GM20000 (cell line): Measurements from ENCODE around the gene LRRC4C.

Source experiments
- DNase-seq: peaks from one replicate; pipeline ENCODE4 v3.0.0; 2012; ENCODE audit warnings: low spot score
- CTCF ChIP-seq: IDR thresholded peaks from 2 replicates; pipeline ENCODE4 v1.5.1; 2012; ENCODE audit warnings: mild to moderate bottlenecking, control low read depth; ENCODE audit errors: extremely low read depth, missing control alignments

LRRC4C gene

DNA sequence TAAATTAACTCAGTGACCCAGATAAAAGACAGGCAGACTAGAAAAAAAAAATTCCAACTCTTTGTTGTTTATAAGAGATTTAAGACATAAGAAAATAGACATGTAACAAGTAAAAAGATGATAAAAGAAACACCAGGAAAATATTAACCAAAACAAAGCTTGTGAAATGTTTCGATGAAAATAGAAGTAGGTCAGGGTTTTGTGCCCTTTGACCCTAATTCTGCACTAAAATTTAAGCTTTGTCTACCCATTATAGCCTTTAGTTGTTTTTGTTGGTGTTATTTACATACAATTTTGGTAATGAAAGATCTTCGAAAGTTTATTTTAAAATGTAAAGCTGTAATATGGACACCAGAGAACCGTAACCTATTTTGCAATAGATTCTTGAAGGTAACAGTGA, 75.7 kb downstream of the LRRC4C start:
- no peak for TF ChIP-seq CTCF
- no peak for DNase-seq

GRCh38 chr11:41382927-41383326, 76.5 kb downstream of the LRRC4C start:
- TF ChIP-seq CTCF: no peak
- no peak for DNase-seq

DNA sequence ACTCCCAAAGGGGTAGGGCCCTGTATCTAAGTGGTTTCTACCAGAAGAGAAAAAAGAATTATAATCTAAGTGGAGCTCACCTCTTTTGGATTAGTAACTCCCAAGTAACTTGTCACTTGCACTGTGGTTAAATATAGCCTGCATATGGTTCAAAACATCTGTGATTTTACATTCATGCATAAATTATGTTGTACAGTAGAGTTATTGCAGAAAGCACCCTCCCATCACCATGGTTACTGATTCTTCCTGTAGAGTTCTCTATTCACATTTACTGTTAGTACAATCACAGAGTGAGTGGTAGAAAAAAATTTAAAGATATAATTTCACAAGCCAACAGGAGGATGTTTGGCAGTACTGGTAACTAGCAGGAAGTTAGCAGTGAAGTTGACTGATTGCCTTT, 80.4 kb downstream of the LRRC4C start:
- no peak for TF ChIP-seq CTCF
- no peak for DNase-seq

GRCh38 chr11:41377709-41378394, 81.6 kb downstream of the LRRC4C start:
- no peak for TF ChIP-seq CTCF
- no peak for DNase-seq

- no peak for DNase-seq
- TF ChIP-seq CTCF: no peak
These were observed 107.6 kb downstream of the LRRC4C start for GRCh38 chr11:41351825-41352224.

- no peak for DNase-seq
- no peak for TF ChIP-seq CTCF
These were observed 113.4 kb downstream of the LRRC4C start for GRCh38 chr11:41346042-41346441.

DNA sequence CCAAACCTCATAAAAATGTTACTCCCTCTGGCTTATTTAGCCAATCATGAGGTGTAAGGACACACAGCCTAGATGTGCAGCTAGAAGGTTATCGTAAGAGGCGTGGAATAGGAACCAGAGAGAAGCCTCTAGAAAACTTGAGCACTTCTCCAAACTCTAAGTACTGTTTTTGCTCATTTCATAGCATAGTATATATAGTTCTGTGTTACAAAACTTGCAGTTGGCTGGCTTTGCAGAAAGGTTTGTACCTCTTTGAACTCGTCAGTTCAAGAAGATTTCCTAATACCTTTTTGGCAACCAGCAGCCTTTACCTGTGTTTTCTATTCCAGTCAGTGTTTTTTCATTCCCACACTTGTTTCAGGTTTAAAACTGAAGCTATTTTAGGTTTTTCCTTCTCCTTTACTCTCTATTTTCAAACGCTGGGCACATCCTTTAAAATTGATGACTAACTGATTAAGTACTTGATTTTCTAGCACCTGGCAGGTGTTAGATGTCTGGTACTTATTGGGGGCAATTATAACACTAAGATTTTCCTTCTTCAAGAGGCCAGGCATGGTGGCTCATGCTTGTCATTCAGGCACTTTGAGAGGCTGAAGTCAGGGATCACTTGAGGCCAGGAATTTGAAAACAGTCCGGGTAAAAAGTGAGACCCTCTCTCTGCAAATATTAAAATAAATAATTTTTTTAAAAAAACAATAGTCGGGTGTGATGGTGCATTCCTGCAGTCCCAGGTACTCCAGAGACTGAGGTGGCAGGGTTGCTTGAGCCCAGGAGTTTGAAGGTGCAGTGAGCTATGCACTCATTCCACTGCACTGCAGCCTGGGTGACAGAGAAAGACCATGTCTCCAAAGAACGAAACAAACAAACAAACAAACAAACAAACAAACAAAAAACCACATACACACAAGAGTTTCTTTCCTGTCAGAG, 125.2 kb downstream of the LRRC4C start:
- no peak for TF ChIP-seq CTCF
- DNase-seq: no peak
